HEK293 (cell line): ENCODE data around the gene EPHB1.
"Not testable (repeated sequence)": the region's sequence is repeated elsewhere in the genome, so short reads cannot be mapped to it uniquely, and the experiment has no call there.

ENCODE experiments used
- CTCF ChIA-PET: fragments of 350-600 bp; formaldehyde crosslinking; extraction: SDS; loops from one replicate; lab custom pipeline; 2021; ENCODE audit warnings: antibody characterized with exemption; lab: Yijun Ruan, JAX
- POLR2A ChIA-PET: fragments of 300-600 bp; formaldehyde crosslinking; extraction: SDS; loops from one replicate; lab custom pipeline; 2020; ENCODE audit warnings: antibody characterized with exemption, inconsistent platforms; lab: Yijun Ruan, JAX
- H3K27ac ChIP-seq: fragments of 200-500 bp; sonication (Bioruptor generic); 2 replicates; pipeline ENCODE4 v1.5.1; 2014; ENCODE audit warnings: low read depth, low read length, control low read depth, inconsistent platforms; ENCODE audit errors: extremely low read depth
- H3K36me3 ChIP-seq, 2 experiments: fragments of 200-500 bp in 1 of 2; sonication (Bioruptor generic) in 1 of 2; 1 replicate in 1 of 2; 2 replicates in 1 of 2; pipeline ENCODE4 v1.5.1; 2014 to 2017; ENCODE audit warnings: inconsistent platforms in 2 of 2, low read length in 2 of 2; ENCODE audit not compliant: control insufficient read depth in 2 of 2, insufficient read depth in 1 of 2
- H3K4me1 ChIP-seq: fragments of 200-500 bp; sonication (Bioruptor generic); 2 replicates; pipeline ENCODE4 v1.5.1; 2014; ENCODE audit warnings: mild to moderate bottlenecking, low read length, inconsistent platforms; ENCODE audit not compliant: control insufficient read depth, insufficient read depth
- H3K4me3 ChIP-seq: 2 replicates; pipeline ENCODE4 v1.5.1; 2011; ENCODE audit warnings: low read depth, mild to moderate bottlenecking, control low read depth, low read length, moderate library complexity
- H3K9me3 ChIP-seq: fragments of 200-500 bp; sonication (Bioruptor generic); 2 replicates; pipeline ENCODE4 v1.5.1; 2014; ENCODE audit warnings: low read depth, low read length, inconsistent platforms; ENCODE audit not compliant: control insufficient read depth, insufficient read depth
- EGR2 ChIP-seq: fragments of 450-650 bp; formaldehyde crosslinking; IDR thresholded peaks from 2 replicates; pipeline ENCODE4 v1.5.1; 2016; ENCODE audit warnings: low read depth, missing biosample characterization, missing genetic modification characterization
- GLI4 ChIP-seq: fragments of 450-650 bp; formaldehyde crosslinking; IDR thresholded peaks from 2 replicates; pipeline ENCODE4 v1.5.1; 2016; ENCODE audit warnings: missing biosample characterization, missing genetic modification characterization
- HOXC10 ChIP-seq: sonication (generic); formaldehyde crosslinking; IDR thresholded peaks from 2 replicates; pipeline ENCODE4 v1.8.1; 2023; ENCODE audit warnings: mild to moderate bottlenecking, missing genetic modification reagents
- KLF8 ChIP-seq: fragments of 450-650 bp; formaldehyde crosslinking; IDR thresholded peaks from 2 replicates; pipeline ENCODE4 v1.5.1; 2016; ENCODE audit warnings: missing biosample characterization, missing genetic modification characterization
- PRDM4 ChIP-seq: fragments of 450-650 bp; formaldehyde crosslinking; IDR thresholded peaks from 2 replicates; pipeline ENCODE4 v1.5.1; 2017; ENCODE audit warnings: missing biosample characterization, missing genetic modification characterization
- SCRT1 ChIP-seq: fragments of 450-650 bp; formaldehyde crosslinking; IDR thresholded peaks from 2 replicates; pipeline ENCODE4 v1.5.1; 2016; ENCODE audit warnings: missing biosample characterization, missing genetic modification characterization, borderline replicate concordance
- SP7 ChIP-seq: fragments of 450-650 bp; formaldehyde crosslinking; IDR thresholded peaks from 2 replicates; pipeline ENCODE4 v1.5.1; 2016; ENCODE audit warnings: missing biosample characterization, missing genetic modification characterization
- ZBTB17 ChIP-seq: fragments of 450-650 bp; formaldehyde crosslinking; IDR thresholded peaks from 2 replicates; pipeline ENCODE4 v1.5.1; 2016; ENCODE audit warnings: missing biosample characterization, missing genetic modification characterization
- ZBTB48 ChIP-seq: fragments of 450-650 bp; formaldehyde crosslinking; IDR thresholded peaks from 2 replicates; pipeline ENCODE4 v1.5.1; 2016; ENCODE audit warnings: missing biosample characterization, missing genetic modification characterization
- ZBTB49 ChIP-seq: fragments of 450-650 bp; formaldehyde crosslinking; IDR thresholded peaks from 2 replicates; pipeline ENCODE4 v1.5.1; 2016; ENCODE audit warnings: missing biosample characterization, missing genetic modification characterization, low read depth
- ZEB2 ChIP-seq: fragments of 450-650 bp; formaldehyde crosslinking; IDR thresholded peaks from 2 replicates; pipeline ENCODE4 v1.5.1; 2016; ENCODE audit warnings: missing biosample characterization, missing genetic modification characterization
- ZFP41 ChIP-seq: fragments of 450-650 bp; formaldehyde crosslinking; IDR thresholded peaks from 2 replicates; pipeline ENCODE4 v1.5.1; 2016; ENCODE audit warnings: missing biosample characterization, missing genetic modification characterization, borderline replicate concordance
- ZNF114 ChIP-seq: fragments of 450-650 bp; formaldehyde crosslinking; IDR thresholded peaks from 2 replicates; pipeline ENCODE4 v1.5.0; 2017; ENCODE audit warnings: missing biosample characterization, missing genetic modification characterization
- ZNF132 ChIP-seq: fragments of 450-650 bp; formaldehyde crosslinking; IDR thresholded peaks from 2 replicates; pipeline ENCODE4 v1.5.1; 2017; ENCODE audit warnings: missing biosample characterization, missing genetic modification characterization, borderline replicate concordance
- ZNF157 ChIP-seq: fragments of 450-650 bp; formaldehyde crosslinking; IDR thresholded peaks from 2 replicates; pipeline ENCODE4 v1.5.1; 2016; ENCODE audit warnings: missing biosample characterization, missing genetic modification characterization
- ZNF169 ChIP-seq: fragments of 450-650 bp; formaldehyde crosslinking; IDR thresholded peaks from 2 replicates; pipeline ENCODE4 v1.5.1; 2016; ENCODE audit warnings: missing biosample characterization, missing genetic modification characterization
- ZNF311 ChIP-seq: fragments of 450-650 bp; formaldehyde crosslinking; IDR thresholded peaks from 2 replicates; pipeline ENCODE4 v1.5.1; 2017; ENCODE audit warnings: missing biosample characterization, missing genetic modification characterization, borderline replicate concordance
- ZNF341 ChIP-seq: fragments of 450-650 bp; formaldehyde crosslinking; IDR thresholded peaks from 2 replicates; pipeline ENCODE4; 2016; ENCODE audit warnings: low read depth, missing biosample characterization, missing genetic modification characterization
- ZNF433 ChIP-seq: fragments of 450-650 bp; formaldehyde crosslinking; IDR thresholded peaks from 2 replicates; pipeline ENCODE4 v1.5.1; 2016; ENCODE audit warnings: missing biosample characterization, missing genetic modification characterization, low read depth
- ZNF510 ChIP-seq: fragments of 450-650 bp; formaldehyde crosslinking; IDR thresholded peaks from 2 replicates; pipeline ENCODE4 v1.5.1; 2018; ENCODE audit warnings: mild to moderate bottlenecking, missing genetic modification characterization, missing biosample characterization; ENCODE audit not compliant: insufficient replicate concordance
- ZNF660 ChIP-seq: fragments of 450-650 bp; IDR thresholded peaks from 2 replicates; pipeline ENCODE4 v1.5.1; 2018; ENCODE audit warnings: missing biosample characterization, mild to moderate bottlenecking, missing genetic modification characterization
- ZNF76 ChIP-seq: fragments of 450-650 bp; formaldehyde crosslinking; IDR thresholded peaks from 2 replicates; pipeline ENCODE4; 2016; ENCODE audit warnings: low read depth, missing biosample characterization, missing genetic modification characterization, borderline replicate concordance
- ZNF776 ChIP-seq: fragments of 450-650 bp; formaldehyde crosslinking; IDR thresholded peaks from 2 replicates; pipeline ENCODE4 v1.5.0; 2017; ENCODE audit warnings: missing biosample characterization, missing genetic modification characterization, borderline replicate concordance
- ZSCAN18 ChIP-seq: fragments of 450-650 bp; formaldehyde crosslinking; IDR thresholded peaks from 2 replicates; pipeline ENCODE4 v1.5.1; 2016; ENCODE audit warnings: missing biosample characterization, missing genetic modification characterization

Gene EPHB1

GRCh38 chr3:135231737-135232136 is 436.7 kb downstream of the EPHB1 start:
- no peaks in the 10 kb centered on the region for H3K4me1 ChIP-seq
- ChIA-PET CTCF (interaction anchor here (0.6 kb wide), 1 partner anchor 1160 kb away, joined by 3 read pairs; no protein-coding TSS in a partner anchor), POLR2A (no interaction called here)
- H3K36me3 ChIP-seq: no peaks in the 10 kb centered on the region
- TF ChIP-seq ZEB2 (tag by site-specific recombination) (no peak), ZNF169 (tag by site-specific recombination) (no peak), ZNF311 (no peak)
- no peak overlapping the region for H3K4me3 ChIP-seq
- H3K27ac ChIP-seq: no peak overlapping the region
- H3K9me3 ChIP-seq: no peaks in the 10 kb centered on the region

GRCh38 chr3:135232226-135232625 is 437.2 kb downstream of the EPHB1 start:
- ChIA-PET POLR2A (no interaction called here), CTCF (interaction anchor here (0.6 kb wide), 1 partner anchor 1159 kb away, joined by 3 read pairs; no protein-coding TSS in a partner anchor)
- H3K36me3 ChIP-seq: no peaks in the 10 kb centered on the region
- TF ChIP-seq SCRT1 (tag by site-specific recombination): no peak
- no peak for TF ChIP-seq ZNF510
- TF ChIP-seq EGR2 (tag by site-specific recombination): no peak
- TF ChIP-seq ZBTB48 (tag by site-specific recombination): no peak
- no peak for TF ChIP-seq ZSCAN18 (tag by site-specific recombination)
- no peak for TF ChIP-seq HOXC10 (CRISPR knock-in tag)
- TF ChIP-seq ZNF660: no peak
- TF ChIP-seq ZBTB17 (tag by site-specific recombination): no peak
- no peak for TF ChIP-seq KLF8 (tag by site-specific recombination)
- TF ChIP-seq ZNF776: no peak
- TF ChIP-seq ZBTB49 (tag by site-specific recombination): no peak
- TF ChIP-seq ZNF157 (tag by site-specific recombination): no peak
- TF ChIP-seq ZNF114 (tag by site-specific recombination): no peak
- TF ChIP-seq SP7: no peak
- H3K27ac ChIP-seq: no peak overlapping the region
- H3K4me3 ChIP-seq: no peak overlapping the region
- no peaks in the 10 kb centered on the region for H3K9me3 ChIP-seq
- H3K4me1 ChIP-seq: no peaks in the 10 kb centered on the region

- H3K27ac ChIP-seq, H3K9me3 ChIP-seq, H3K4me1 ChIP-seq, POLR2A ChIA-PET, CTCF ChIA-PET, H3K4me3 ChIP-seq, H3K36me3 ChIP-seq: not testable (repeated sequence)
Observed at GRCh38 chr3:135233476-135233875, 438.4 kb downstream of the EPHB1 start.

GRCh38 chr3:135235541-135235940 is 440.5 kb downstream of the EPHB1 start:
- CTCF ChIA-PET: no interaction called here
- H3K4me1 ChIP-seq: no peaks in the 10 kb centered on the region
- POLR2A ChIA-PET: no interaction called here
- H3K36me3 ChIP-seq: no peaks in the 10 kb centered on the region
- no peaks in the 10 kb centered on the region for H3K9me3 ChIP-seq
- no peak overlapping the region for H3K27ac ChIP-seq
- H3K4me3 ChIP-seq: no peak overlapping the region
- TF ChIP-seq ZNF132 (tag by site-specific recombination) (no peak), ZFP41 (no peak), EGR2 (tag by site-specific recombination) (no peak), PRDM4 (no peak), ZNF433 (tag by site-specific recombination) (no peak), ZNF341 (no peak), GLI4 (tag by site-specific recombination) (no peak), ZNF76 (tag by site-specific recombination) (no peak)
